ENCODE data around the gene SSR3.
A peak's percentile ranks its signal among the peaks of the same experiment; 100 is the strongest.
"Not testable (repeated sequence)": the region's sequence is repeated elsewhere in the genome, so short reads cannot be mapped to it uniquely, and the experiment has no call there.

SSR3 gene

GRCh38 chr3:156554842-156555687 lies at the start of gene SSR3:
SSR3 (minus strand) TSS chr3:156555117; CDS start chr3:156555089, 28 bp downstream.
- Histone ChIP-seq H3K36me3 (replicated peaks) (peaks cover 26% of the 10 kb centered on the region), H3K27me3 (ENCODE audit: low read depth) (no peaks in the 10 kb centered on the region), H3K4me1 (peaks cover 13% of the 10 kb centered on the region), H3K4me3 (peak within 1 kb of the TSS; percentile 91), H3K9me3 (no peaks in the 10 kb centered on the region)
- in situ Hi-C loops (cut with MboI; ENCODE audit: low sequenced_read_pairs): no loop called here
- peak; percentile 96 to 99 for DNase-seq (ENCODE audit: low spot score in 2 of 2)

GRCh38 chr3:156604064-156604641 lies 49.2 kb upstream of the SSR3 start:
- Histone ChIP-seq H3K4me3 (no peak overlapping the region), H3K36me3 (replicated peaks) (no peaks in the 10 kb centered on the region), H3K27me3 (ENCODE audit: low read depth) (no peaks in the 10 kb centered on the region), H3K4me1 (peaks cover 25% of the 10 kb centered on the region), H3K9me3 (no peaks in the 10 kb centered on the region)
- DNase-seq (ENCODE audit: low spot score in 2 of 2): no peak
- in situ Hi-C loops (cut with MboI; ENCODE audit: low sequenced_read_pairs): no loop called here

GRCh38 chr3:156603379-156604017 lies 48.6 kb upstream of the SSR3 start:
- no peaks in the 10 kb centered on the region for H3K9me3 ChIP-seq
- no peak for DNase-seq (ENCODE audit: low spot score in 2 of 2)
- peaks cover 18% of the 10 kb centered on the region for H3K4me1 ChIP-seq
- no peaks in the 10 kb centered on the region for H3K27me3 ChIP-seq (ENCODE audit: low read depth)
- no peaks in the 10 kb centered on the region for H3K36me3 ChIP-seq (replicated peaks)
- in situ Hi-C loops (cut with MboI; ENCODE audit: low sequenced_read_pairs): no loop called here
- no peak overlapping the region for H3K4me3 ChIP-seq

GRCh38 chr3:156602424-156602823 lies 47.5 kb upstream of the SSR3 start:
- Histone ChIP-seq H3K4me3 (no peak overlapping the region), H3K36me3 (replicated peaks) (no peaks in the 10 kb centered on the region), H3K4me1 (peaks cover 12% of the 10 kb centered on the region), H3K27me3 (ENCODE audit: low read depth) (no peaks in the 10 kb centered on the region), H3K9me3 (no peaks in the 10 kb centered on the region)
- DNase-seq (ENCODE audit: low spot score in 2 of 2): no peak
- in situ Hi-C loops (cut with MboI; ENCODE audit: low sequenced_read_pairs): no loop called here

DNA sequence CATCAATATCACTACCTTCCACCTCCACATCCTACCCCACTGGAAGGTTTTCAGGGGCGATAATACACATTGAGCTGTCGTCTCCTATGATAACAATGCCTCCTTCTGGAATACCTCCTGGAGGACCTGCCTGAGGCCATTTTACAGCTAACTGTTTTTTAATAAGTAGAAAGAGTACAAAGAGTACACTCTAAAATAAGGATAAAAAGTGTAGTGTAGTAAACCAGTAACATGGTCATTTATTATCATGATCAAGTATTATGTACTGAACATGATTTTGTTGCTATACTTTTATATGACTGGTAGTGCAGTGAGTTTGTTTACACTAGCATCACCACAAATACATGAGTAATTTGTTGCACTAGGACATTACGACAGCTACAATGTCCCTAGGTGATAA lies 46.6 kb upstream of the SSR3 start:
- DNase-seq (ENCODE audit: low spot score in 2 of 2): peak in 1 of 2 experiments; percentile 19
- Histone ChIP-seq H3K4me1 (peaks cover 12% of the 10 kb centered on the region), H3K4me3 (no peak overlapping the region), H3K27me3 (ENCODE audit: low read depth) (no peaks in the 10 kb centered on the region), H3K9me3 (no peaks in the 10 kb centered on the region), H3K36me3 (replicated peaks) (no peaks in the 10 kb centered on the region)
- in situ Hi-C loops (cut with MboI; ENCODE audit: low sequenced_read_pairs): no loop called here

GRCh38 chr3:156600834-156601233 lies 45.9 kb upstream of the SSR3 start:
- Histone ChIP-seq H3K9me3 (no peaks in the 10 kb centered on the region), H3K4me3 (no peak overlapping the region), H3K36me3 (replicated peaks) (no peaks in the 10 kb centered on the region), H3K27me3 (ENCODE audit: low read depth) (no peaks in the 10 kb centered on the region), H3K4me1 (peaks cover 8% of the 10 kb centered on the region)
- no peak for DNase-seq (ENCODE audit: low spot score in 2 of 2)
- in situ Hi-C loops (cut with MboI; ENCODE audit: low sequenced_read_pairs): no loop called here

GRCh38 chr3:156599089-156599874 lies 44.4 kb upstream of the SSR3 start:
- no peaks in the 10 kb centered on the region for H3K36me3 ChIP-seq (replicated peaks)
- DNase-seq (ENCODE audit: low spot score in 2 of 2): no peak
- H3K9me3 ChIP-seq: no peaks in the 10 kb centered on the region
- H3K4me3 ChIP-seq: no peak overlapping the region
- in situ Hi-C loops (cut with MboI; ENCODE audit: low sequenced_read_pairs): no loop called here
- H3K4me1 ChIP-seq: no peaks in the 10 kb centered on the region
- H3K27me3 ChIP-seq (ENCODE audit: low read depth): no peaks in the 10 kb centered on the region

GRCh38 chr3:156598413-156598812 lies 43.5 kb upstream of the SSR3 start:
- Histone ChIP-seq H3K36me3 (replicated peaks) (no peaks in the 10 kb centered on the region), H3K9me3 (no peaks in the 10 kb centered on the region), H3K4me1 (no peaks in the 10 kb centered on the region), H3K4me3 (no peak overlapping the region), H3K27me3 (ENCODE audit: low read depth) (no peaks in the 10 kb centered on the region)
- in situ Hi-C loops (cut with MboI; ENCODE audit: low sequenced_read_pairs): no loop called here
- no peak for DNase-seq (ENCODE audit: low spot score in 2 of 2)

- in situ Hi-C loops (cut with MboI; ENCODE audit: low sequenced_read_pairs): no loop called here
- H3K27me3 ChIP-seq (ENCODE audit: low read depth): no peaks in the 10 kb centered on the region
- no peak for DNase-seq (ENCODE audit: low spot score in 2 of 2)
- no peak overlapping the region for H3K4me3 ChIP-seq
- H3K9me3 ChIP-seq: no peaks in the 10 kb centered on the region
- H3K4me1 ChIP-seq: no peaks in the 10 kb centered on the region
- no peaks in the 10 kb centered on the region for H3K36me3 ChIP-seq (replicated peaks)
Measured at GRCh38 chr3:156594219-156594683, 39.3 kb upstream of the SSR3 start.

- Histone ChIP-seq H3K36me3 (replicated peaks) (no peaks in the 10 kb centered on the region), H3K27me3 (ENCODE audit: low read depth) (no peaks in the 10 kb centered on the region), H3K9me3 (no peaks in the 10 kb centered on the region), H3K4me3 (no peak overlapping the region), H3K4me1 (no peaks in the 10 kb centered on the region)
- no peak for DNase-seq (ENCODE audit: low spot score in 2 of 2)
- in situ Hi-C loops (cut with MboI; ENCODE audit: low sequenced_read_pairs): no loop called here
Measured at GRCh38 chr3:156593814-156594213, 38.9 kb upstream of the SSR3 start.

- H3K9me3 ChIP-seq; DNase-seq (ENCODE audit: low spot score in 2 of 2); H3K4me3 ChIP-seq; in situ Hi-C loops (cut with MboI; ENCODE audit: low sequenced_read_pairs); H3K4me1 ChIP-seq; H3K36me3 ChIP-seq (replicated peaks); H3K27me3 ChIP-seq (ENCODE audit: low read depth): not testable (repeated sequence)
Measured at GRCh38 chr3:156589806-156590205, 34.9 kb upstream of the SSR3 start.

- no peak for DNase-seq (ENCODE audit: low spot score in 2 of 2)
- H3K4me1 ChIP-seq: no peaks in the 10 kb centered on the region
- no peaks in the 10 kb centered on the region for H3K36me3 ChIP-seq (replicated peaks)
- in situ Hi-C loops (cut with MboI; ENCODE audit: low sequenced_read_pairs): no loop called here
- H3K27me3 ChIP-seq (ENCODE audit: low read depth): peaks cover 5% of the 10 kb centered on the region
- no peaks in the 10 kb centered on the region for H3K9me3 ChIP-seq
- no peak overlapping the region for H3K4me3 ChIP-seq
Measured at GRCh38 chr3:156587760-156588069, 32.8 kb upstream of the SSR3 start.

DNA sequence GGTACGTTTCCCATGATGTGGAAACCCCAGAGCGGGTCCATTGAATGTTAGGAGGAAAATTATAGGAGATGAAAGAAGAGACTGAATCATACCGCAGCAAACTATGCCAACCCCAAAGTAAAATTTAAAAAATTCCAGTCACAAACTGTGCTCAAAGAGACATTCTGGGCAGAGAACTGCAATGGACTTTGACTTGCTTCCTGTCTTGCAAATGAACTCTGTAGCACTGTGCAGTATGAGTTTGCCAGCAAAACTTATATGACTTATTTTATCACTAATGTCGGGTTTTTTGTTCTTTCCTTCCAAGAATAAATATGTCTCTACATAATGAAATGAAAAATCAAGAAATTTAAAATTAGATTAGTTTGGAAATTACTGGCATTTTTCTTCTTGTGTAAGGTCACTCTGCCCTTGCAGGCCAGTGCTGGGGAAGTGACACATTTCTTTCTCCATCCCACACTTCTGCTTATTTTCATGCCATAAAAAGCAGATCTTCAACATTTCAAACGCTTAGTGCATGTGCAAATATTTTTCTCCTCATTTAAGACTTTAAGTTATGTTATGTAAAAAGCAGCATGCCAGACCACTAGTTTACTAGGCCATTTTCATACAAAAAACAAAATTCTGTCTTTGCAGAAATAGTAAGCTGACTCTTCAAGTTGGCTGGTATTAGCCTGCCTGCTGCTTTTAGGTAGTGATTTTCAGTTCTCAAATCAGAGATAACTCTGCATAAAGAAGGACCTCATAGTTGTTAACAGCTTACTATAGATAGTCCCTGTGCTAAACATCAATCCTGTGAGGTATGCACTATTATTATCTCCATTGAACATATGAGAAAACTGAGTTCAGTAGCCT lies 32.2 kb upstream of the SSR3 start:
- H3K9me3 ChIP-seq: no peaks in the 10 kb centered on the region
- no peaks in the 10 kb centered on the region for H3K36me3 ChIP-seq (replicated peaks)
- no peaks in the 10 kb centered on the region for H3K4me1 ChIP-seq
- in situ Hi-C loops (cut with MboI; ENCODE audit: low sequenced_read_pairs): no loop called here
- DNase-seq (ENCODE audit: low spot score in 2 of 2): no peak
- H3K27me3 ChIP-seq (ENCODE audit: low read depth): peaks cover 5% of the 10 kb centered on the region
- no peak overlapping the region for H3K4me3 ChIP-seq
